NCI-H187 treated with DMSO at 0.1 percent for 48 hours (cell line): ENCODE results near the gene KIF12.

Experiments
- DNase-seq: peaks from one replicate; lab custom pipeline; 2025; lab: John Stamatoyannopoulos, UW

Gene KIF12

DNA sequence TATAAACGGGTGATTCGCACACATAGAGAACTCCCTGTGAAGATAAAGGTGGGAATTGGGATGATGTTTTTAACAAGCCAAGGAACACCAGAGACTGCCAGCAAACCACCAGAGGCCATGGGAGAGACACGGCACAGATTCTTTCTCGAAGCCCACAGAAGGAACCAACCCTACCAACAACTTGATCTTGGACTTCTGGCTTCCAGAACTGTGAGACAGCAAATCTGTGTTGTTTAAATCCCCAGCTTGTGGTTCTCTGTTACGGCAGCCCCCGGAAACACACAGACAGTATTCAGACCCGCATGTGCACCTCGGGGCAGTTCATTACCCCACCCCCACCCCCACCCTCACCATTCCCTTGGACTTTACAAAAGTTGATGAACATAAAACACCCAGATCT is 33.8 kb downstream of the KIF12 start:
- DNase-seq: no peak

DNA sequence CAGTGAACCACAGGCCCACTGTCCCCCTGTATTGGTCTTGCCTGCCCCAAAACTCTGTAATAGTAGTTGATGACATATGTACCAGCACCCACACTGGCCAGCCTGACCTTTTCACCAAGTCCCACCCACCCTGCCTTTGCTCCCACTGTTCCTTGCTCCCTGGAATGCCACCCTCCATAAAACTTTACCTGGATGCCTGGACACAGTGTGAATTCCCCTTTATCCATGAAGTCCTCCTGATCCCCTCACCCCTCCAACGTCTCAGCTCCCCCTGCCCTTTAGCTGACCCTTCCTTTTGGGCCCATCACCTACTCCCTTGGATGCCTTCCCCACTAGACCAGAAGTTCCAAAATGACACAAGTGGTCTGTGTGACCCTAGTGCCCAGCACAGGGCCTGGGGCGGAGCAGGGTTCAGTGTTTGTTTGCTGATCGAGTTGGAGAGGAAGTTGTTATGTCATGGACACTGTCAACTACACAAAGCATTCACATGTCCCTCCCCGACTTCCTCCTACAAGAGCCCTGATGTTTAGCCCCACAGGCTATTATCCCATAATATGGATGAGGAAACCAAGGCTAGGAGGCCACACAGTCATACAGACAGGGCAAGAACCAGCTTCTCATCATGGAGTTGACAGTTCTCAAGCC is 37.1 kb downstream of the KIF12 start:
- DNase-seq: no peak

DNA sequence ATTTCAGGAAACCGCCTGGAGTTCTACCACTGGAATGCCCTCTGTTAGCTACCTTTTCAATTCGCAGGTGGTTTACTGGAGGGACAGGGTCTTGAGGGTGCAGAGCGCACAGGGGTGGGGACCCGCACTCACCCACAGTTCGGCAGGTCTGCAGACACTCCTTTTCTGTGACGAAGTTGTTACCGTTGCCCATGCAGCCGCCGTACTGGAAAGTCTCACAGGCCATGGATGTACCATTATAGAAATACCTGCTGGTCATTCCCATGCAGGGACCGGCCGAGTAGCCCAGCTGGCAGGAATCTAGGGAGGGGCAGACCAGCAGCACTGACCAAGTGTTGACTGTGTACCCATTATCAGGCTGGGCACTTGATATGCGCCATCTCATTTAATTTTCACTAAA is 37.8 kb downstream of the KIF12 start:
- no peak for DNase-seq

DNA sequence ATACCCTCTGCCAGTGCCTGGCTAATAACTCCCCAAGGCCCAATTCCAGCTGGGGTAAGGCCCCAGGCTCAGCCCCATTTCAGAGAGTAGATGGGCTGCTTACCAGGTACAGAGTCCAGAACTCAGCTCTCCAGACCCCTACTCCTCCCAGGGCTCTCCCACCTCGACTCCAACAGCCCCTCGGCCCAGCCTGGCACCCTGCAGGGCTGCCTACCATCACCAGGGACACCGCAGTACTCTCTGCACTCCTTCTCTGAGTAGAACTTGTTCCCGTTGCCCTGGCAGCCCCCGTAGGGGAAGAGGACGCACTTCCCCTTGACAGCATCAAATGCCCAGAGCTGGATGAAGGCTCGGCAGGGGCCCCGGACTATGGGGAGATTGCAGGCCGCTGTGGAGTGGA is 38.4 kb downstream of the KIF12 start:
- no peak for DNase-seq

DNA sequence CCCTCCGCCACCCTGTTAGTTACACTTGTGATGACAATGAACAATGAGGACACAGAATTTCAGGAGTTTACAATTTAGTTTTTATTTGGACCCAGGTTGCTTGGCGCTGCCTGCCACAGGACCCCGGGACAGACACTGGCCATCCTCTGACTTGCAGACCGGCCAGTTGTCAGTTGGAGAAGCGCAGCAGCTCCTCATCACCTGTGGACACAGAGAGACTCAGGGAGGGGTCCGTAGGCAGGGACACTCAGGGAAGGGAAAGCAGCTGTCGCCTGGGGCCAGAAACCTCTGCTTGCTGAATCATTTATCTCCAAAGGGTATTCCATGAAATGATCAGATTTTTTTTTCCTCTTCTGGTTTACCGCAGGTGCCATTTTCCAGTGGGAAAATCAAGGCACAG is 39.0 kb downstream of the KIF12 start:
- DNase-seq: no peak

DNA sequence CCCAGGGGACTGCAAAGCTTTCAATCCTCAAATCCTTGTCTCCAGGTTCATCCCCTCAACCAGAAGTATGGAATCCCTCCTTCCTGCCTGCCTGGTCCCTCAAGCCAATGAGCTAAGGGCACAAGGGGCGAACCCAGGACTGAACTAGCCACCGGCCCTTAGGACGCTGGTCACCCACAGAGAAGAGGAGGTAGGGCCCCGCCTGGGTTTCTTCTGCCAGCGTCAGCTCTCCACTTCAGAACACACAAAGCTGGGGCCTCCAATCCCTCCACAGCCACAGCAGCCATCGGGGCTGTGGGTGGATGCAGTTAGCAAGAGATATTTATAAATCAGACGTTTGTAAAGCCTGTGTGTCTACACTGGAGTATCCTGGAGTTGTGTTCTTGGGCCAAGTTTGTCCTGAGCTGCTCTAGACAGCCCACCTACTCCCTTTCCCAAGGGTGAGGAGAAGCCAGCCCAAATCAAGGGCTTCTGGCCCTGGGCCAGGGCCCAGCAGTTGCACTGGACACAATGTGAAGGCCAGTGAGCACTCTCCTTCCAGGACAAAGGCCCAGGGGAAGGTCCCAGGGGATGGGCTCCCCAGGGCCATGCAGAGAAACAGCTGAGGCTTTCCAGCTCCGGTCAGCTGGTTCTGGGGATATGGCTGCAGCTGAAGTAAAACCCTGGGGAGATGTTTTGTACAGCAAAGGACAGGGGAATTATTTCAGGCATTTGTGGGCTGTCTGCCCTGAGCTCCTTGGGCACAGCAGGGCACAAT is 39.9 kb downstream of the KIF12 start:
- DNase-seq: no peak

DNA sequence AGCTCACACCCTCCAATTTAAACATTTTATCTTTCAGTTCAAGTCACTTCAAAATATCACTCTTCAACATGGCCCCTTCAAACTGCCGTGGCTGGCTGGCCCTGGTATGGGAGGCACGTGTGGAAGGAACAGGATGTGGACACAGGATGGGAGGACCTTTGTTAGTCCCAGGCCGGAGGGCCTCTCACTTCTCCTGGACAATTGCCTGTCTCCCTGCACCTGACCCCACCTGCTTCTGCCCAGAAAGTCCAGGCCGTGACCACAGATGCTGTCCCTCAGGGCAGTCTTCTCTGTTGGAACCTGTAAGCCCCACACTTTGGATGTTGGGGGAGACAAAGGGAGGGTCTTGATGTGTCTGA is 40.4 kb downstream of the KIF12 start:
- no peak for DNase-seq

DNA sequence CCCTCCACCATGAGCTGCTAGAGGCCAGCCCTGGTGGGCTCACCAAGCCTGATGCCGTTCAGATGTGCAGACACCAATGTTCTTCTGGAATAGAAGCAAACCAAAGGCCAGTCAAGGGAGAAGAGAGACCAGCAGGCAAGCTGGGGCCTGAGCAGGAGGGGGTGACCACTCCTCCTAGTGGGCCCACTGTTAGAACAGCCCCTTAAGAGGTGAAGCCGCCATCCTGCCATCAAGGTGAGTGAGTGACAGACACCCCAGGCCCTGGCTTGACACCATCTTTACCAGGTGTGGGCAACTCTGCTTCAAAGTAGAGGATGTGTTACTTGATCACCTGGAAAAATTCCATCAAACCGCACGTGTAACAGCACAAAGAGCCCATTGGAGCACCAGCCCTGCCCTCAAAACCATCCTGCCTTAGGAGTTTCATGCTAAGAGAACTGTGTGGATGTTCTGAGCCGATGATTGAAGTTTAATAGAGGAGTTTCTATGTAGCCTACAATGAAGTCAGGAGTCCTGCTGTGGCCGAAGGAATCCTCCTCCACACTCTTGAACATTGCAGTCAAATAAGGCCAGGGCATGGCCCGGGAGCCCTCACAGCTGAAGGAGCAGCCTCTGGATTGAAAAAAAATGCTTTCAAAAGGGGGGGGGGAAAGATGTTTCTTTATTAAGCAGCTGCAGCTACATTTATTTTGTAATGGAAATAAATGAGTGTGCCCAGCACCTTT is 41.8 kb downstream of the KIF12 start:
- DNase-seq: no peak

DNA sequence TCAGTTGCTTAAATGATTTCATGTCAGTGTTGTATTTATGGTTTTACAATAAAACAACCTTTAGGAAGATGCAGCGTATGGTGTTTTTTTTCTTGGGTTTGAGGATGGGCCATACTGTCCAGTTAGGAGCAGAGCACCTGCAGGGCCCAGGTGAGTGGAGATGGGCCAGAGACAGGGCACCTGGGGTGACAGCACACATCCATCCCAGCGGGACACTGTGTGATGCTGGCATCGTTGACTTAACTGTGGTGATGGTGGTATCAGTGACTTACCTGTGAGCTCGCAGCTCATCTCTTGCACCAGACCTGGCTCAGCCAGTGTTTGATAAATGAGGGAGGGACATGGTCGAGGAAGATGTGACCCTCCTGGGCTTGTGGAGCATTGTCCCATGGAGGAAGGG is 42.6 kb downstream of the KIF12 start:
- no peak for DNase-seq

DNA sequence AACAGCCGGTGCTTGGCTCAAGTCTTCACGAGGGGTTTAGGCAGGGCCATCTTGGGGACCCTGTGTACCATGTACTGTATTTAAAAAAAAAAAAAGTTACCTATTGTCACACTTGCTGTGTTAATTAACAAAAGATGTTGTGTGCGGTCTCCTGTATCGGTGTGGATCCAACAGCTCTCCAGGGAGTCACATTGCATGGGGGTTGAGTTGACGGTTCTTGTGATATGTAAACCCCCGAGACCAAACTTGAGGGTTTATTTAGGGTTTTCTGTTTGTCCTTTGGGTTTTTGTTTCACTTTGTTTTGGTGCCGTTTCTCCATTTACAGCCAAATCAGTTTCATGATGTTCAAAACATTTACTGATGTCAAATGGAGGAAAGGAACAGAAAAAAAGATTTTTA is 43.2 kb downstream of the KIF12 start:
- DNase-seq: no peak

DNA sequence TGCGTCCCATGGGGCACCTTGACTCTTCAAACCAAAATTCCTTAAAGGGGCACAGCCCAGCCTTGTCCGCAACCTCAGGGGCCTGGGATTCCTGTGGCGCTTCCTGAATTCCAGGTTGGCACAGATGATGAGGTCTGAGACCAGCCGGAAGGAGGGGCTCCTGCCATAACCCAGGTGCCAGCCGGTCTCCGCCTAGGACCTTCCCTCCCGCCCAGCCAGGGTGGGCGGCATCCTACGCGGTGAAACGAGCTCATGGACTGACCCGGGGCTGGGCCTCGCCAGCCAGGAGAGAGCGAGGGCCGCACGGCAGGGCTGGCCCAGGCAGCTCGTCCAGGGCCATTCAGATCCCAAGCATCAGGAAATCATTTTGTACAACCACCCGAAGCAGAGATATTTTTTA is 44.0 kb downstream of the KIF12 start:
- DNase-seq: no peak

DNA sequence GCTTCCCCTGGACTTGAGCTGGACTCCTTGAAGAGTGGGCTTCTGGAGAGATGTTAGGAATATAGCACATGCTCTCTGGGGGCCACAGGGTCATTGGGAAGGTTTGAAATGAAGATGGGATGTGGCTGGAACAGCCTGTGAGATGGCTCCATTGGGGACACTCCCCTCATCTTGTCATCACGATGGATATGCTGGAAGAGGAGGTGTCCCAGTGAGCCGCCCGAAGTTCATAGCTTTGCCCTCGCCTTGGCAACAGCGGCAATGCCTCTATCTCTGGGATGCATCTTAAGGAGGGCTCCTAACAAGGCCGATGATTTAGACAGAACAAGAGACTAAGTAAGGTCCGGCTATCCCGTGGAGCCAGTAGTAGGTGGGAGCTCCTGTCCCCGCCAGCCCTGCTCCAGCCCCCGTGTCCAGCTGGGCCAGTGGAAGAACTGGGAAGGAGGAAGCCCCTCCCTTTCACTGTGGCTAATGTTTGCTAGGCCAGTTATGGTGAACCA is 44.9 kb downstream of the KIF12 start:
- DNase-seq: no peak

DNA sequence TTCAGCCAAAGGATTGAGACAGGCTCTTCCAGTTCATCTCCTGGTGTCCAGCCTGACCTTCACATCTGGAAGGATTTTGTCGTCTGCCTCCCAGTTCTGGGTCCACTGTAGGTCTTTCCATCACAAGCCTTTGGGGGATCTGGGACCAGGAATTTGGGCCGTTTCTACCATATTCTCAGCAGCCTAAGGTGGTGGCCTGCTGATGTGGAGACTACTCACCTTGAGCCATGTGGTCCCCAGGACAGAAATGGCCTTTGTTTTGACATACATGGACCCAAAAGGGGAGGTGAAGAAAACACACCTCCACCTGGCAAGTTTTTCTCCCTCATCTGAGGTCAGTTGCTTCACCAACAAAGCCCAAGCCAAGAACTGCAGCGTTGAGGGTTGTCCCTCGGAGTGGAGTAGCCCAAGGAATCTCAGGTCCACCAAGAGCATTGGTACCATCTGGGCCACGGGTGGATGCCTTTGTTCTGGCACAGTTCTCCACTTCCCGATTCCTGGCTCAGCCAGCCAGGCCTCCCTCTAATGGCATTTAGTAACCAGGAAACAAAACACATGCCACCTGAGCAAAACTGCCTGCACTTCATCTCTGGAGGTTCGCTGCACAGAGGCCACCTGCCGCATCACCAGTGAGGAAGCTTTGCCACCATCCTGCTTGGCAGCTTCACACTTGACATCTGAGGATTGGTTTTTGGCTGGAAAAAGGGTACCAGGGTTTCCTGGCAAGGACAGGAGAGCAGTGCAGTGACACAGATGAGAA is 45.7 kb downstream of the KIF12 start:
- DNase-seq: no peak

DNA sequence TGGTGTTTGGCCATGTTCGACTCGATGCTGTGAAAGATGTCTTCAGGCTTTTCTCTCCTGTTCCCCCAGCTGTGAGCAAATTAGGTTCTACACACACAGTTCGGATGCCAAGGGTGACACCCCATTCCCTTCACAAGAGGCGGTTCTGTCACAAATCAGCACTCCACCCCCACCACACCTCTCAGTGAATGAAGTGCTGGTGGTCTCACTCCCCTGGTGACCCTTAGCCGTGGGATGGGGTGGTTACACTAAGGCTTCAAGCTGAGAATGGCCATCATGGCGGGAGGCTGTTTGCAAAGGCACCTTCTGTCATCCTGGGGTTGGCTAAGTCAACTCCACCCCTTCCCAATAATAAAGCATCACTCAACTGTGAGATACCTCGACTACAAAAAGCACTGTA is 47.4 kb downstream of the KIF12 start:
- no peak for DNase-seq

DNA sequence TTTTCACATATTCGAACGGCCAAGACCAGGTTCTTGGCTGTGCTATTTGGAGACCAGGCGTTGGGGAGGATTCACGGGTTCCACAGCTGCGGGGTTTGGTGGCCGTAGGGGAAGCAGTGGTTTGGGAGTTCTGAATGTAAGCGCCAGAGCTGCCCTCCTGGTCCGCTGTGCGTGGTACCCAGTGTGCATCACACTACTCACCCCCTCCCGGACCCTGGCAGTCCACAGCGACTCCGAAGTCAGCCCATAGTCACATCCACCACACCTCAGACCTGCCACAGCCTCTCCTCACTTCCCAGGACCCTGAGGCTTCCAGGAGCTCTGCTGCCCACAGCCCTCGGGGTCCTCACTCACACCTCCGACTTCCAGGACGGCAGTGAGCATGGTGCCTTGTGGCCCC is 47.8 kb downstream of the KIF12 start:
- DNase-seq: no peak

DNA sequence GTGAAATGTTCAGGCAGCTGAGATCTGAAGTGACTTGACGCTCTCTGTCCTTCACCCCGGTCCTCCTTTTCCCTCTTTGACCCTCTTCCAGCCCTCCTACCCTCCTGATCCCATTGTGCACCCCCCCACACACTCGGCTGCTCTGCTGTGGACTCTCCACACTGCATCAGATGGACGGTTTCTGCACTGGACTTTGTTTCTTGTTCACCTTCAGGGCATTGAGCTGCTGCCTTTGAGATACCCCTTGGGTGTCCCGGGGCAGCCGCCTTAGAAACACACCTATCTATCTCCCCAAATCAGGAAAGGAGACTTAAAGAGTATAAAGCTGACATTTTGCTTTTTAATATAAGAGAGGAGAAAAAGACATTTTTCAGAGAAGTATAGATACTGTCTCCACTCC is 48.4 kb downstream of the KIF12 start:
- DNase-seq: no peak

DNA sequence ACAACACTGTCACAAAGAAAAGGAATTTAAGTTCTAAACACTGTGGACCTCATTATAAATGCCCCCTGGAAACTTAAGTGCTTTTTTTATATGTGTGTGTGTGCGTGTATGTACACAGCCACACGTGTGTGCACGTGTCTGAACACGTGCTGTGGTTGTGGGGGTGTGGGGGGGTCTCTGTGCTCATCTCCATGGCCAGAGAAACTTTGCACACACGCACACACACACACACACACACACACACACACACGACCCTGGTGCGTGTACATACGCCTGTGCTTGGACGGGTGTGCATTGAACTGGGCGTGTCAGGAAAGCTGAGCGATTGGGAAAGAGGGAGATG is 48.9 kb downstream of the KIF12 start:
- DNase-seq: no peak

DNA sequence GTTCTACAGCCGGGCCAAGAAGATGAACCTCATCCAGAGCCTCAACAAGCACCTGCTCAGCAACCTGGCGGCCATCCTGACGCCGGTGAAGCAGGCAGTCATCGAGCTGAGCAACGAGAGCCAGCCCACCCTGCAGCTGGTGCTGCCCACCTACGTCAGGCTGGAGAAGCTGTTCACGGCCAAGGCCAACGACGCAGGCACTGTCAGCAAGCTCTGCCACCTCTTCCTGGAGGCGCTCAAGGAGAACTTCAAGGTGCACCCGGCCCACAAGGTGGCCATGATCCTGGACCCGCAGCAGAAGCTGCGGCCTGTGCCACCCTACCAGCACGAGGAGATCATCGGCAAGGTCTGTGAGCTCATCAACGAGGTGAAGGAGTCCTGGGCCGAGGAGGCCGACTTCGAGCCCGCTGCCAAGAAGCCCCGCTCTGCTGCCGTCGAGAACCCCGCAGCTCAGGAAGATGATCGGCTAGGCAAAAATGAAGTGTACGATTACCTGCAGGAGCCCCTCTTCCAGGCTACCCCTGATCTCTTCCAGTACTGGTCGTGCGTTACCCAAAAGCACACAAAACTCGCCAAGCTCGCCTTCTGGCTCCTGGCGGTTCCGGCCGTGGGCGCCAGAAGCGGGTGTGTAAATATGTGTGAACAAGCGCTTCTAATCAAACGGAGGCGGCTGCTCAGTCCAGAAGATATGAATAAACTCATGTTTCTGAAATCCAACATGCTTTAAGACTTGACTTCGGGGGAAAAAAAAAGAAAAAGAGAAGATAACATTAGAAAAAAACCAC is 49.5 kb downstream of the KIF12 start:
- DNase-seq: no peak

DNA sequence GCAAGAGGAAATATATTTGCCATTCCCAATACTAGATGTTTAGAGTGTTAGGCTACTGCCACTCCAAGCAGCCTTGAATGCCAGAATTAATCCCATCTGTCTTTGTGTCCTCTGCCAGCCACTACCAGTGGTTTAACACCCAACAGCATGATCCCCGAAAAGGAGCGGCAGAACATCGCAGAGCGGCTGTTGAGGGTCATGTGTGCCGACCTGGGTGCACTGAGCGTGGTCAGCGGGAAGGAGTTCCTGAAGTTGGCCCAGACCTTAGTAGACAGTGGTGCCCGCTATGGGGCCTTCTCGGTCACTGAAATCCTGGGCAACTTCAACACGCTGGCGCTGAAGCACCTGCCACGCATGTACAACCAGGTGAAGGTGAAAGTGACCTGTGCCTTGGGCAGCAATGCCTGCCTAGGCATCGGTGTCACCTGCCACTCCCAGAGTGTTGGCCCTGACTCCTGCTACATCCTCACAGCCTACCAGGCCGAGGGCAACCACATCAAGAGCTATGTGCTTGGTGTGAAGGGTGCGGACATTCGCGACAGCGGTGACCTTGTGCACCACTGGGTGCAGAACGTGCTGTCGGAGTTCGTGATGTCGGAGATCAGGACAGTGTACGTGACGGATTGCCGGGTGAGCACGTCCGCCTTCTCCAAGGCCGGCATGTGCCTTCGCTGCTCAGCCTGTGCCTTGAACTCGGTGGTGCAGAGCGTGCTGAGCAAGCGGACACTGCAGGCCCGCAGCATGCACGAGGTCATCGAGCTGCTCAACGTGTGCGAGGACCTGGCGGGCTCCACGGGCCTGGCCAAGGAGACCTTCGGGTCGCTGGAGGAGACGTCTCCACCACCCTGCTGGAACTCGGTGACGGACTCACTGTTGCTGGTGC is 50.3 kb downstream of the KIF12 start:
- DNase-seq: no peak

DNA sequence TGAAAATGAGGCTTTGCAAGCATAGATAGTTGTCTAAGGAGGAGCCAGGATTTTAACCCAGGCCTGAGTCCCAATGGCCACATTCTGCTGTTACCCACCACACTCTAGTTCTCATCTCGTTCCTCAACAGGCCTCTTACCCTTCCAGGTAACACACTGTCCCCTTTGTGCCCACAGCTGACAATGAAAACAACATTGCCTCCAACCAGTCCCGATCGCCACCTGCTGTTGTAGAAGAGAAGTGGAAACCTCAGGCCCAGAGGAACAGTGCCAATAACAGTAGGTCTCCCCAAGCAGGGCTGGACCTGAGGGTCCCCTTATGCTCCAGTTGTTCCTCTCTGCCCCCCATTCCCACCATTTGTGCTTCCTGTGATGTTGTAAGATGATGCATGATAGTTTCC is 51.4 kb downstream of the KIF12 start:
- DNase-seq: no peak

DNA sequence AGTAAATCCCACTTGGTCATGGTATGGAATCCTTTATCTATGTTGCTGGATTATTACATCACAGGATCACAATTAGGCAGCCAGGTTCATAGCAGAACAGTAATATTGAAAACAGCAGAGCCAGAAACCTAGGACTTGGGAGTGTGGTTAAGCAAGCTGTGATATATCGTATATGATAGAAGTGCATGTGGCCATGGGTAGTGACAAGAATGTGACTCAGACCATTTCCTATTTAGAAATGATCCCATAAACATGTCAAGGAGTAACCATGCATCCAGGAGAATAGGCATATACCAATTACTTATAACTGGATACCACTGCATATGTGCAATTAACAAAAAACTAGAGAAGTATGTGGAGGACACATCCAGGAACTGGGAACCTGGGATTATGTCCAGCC is 52.2 kb downstream of the KIF12 start:
- DNase-seq: no peak
